ENCODE results near the gene RCOR2.

The RCOR2 gene

GRCh38 chr11:63892228-63892627, 24.7 kb downstream of the RCOR2 start:
- H3K9me3 ChIP-seq (ENCODE audit: insufficient read depth, low read length, severe bottlenecking): no peaks in the 10 kb centered on the region
- peaks cover 22% of the 10 kb centered on the region for H3K4me1 ChIP-seq (ENCODE audit: insufficient read depth, low read length)
- peaks cover 71% of the 10 kb centered on the region for H4K20me1 ChIP-seq (ENCODE audit: insufficient read depth, low read length)
- no peaks in the 10 kb centered on the region for H3K27me3 ChIP-seq (ENCODE audit: insufficient read depth, low read length, poor library complexity)
- H3K36me3 ChIP-seq (ENCODE audit: insufficient read depth, low read length): peaks cover 54% of the 10 kb centered on the region
- no peak overlapping the region for H3K9ac ChIP-seq (ENCODE audit: low read depth, low read length)
- H3K79me2 ChIP-seq (ENCODE audit: insufficient read depth, low read length): peaks cover 73% of the 10 kb centered on the region
- no peak overlapping the region for H3K27ac ChIP-seq (ENCODE audit: low read length)
- no peak overlapping the region for H3K4me2 ChIP-seq (ENCODE audit: insufficient read depth, low read length)
- H3K4me3 ChIP-seq (ENCODE audit: low read depth in 1 of 2, low read length in 2 of 2): no peak overlapping the region
- H2AFZ ChIP-seq (ENCODE audit: low read depth, low read length): no peak overlapping the region
- TF ChIP-seq, protein P1, sequence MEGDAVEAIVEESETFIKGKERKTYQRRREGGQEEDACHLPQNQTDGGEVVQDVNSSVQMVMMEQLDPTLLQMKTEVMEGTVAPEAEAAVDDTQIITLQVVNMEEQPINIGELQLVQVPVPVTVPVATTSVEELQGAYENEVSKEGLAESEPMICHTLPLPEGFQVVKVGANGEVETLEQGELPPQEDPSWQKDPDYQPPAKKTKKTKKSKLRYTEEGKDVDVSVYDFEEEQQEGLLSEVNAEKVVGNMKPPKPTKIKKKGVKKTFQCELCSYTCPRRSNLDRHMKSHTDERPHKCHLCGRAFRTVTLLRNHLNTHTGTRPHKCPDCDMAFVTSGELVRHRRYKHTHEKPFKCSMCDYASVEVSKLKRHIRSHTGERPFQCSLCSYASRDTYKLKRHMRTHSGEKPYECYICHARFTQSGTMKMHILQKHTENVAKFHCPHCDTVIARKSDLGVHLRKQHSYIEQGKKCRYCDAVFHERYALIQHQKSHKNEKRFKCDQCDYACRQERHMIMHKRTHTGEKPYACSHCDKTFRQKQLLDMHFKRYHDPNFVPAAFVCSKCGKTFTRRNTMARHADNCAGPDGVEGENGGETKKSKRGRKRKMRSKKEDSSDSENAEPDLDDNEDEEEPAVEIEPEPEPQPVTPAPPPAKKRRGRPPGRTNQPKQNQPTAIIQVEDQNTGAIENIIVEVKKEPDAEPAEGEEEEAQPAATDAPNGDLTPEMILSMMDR (IDR thresholded peaks at IDR 0.05; ENCODE audit: borderline replicate concordance, extremely low read depth, low read length, poor library complexity, severe bottlenecking): no peak
- no peak for TF ChIP-seq EZH2 (IDR thresholded peaks at IDR 0.05; ENCODE audit: borderline replicate concordance, low read depth, low read length, severe bottlenecking)
- DNase-seq (no peak), ATAC-seq (ENCODE audit: insufficient read depth, low read depth) (no peak)

- Histone ChIP-seq H4K20me1 (ENCODE audit: insufficient read depth, low read length) (peaks cover 77% of the 10 kb centered on the region), H3K9me3 (ENCODE audit: insufficient read depth, low read length, severe bottlenecking) (no peaks in the 10 kb centered on the region), H3K4me2 (ENCODE audit: insufficient read depth, low read length) (no peak overlapping the region), H3K4me1 (ENCODE audit: insufficient read depth, low read length) (peaks cover 35% of the 10 kb centered on the region), H2AFZ (ENCODE audit: low read depth, low read length) (no peak overlapping the region), H3K27ac (ENCODE audit: low read length) (no peak overlapping the region), H3K79me2 (ENCODE audit: insufficient read depth, low read length) (peaks cover 88% of the 10 kb centered on the region), H3K36me3 (ENCODE audit: insufficient read depth, low read length) (peaks cover 37% of the 10 kb centered on the region), H3K4me3 (ENCODE audit: low read depth in 1 of 2, low read length in 2 of 2) (no peak overlapping the region), H3K9ac (ENCODE audit: low read depth, low read length) (no peak overlapping the region), H3K27me3 (ENCODE audit: insufficient read depth, low read length, poor library complexity) (no peaks in the 10 kb centered on the region)
- DNase-seq (no peak), ATAC-seq (ENCODE audit: insufficient read depth, low read depth) (no peak)
- TF ChIP-seq EZH2 (IDR thresholded peaks at IDR 0.05; ENCODE audit: borderline replicate concordance, low read depth, low read length, severe bottlenecking): no peak
- TF ChIP-seq, protein P1 (IDR thresholded peaks at IDR 0.05; ENCODE audit: borderline replicate concordance, extremely low read depth, low read length, poor library complexity, severe bottlenecking): no peak
Measured at GRCh38 chr11:63890368-63890767, 26.6 kb downstream of the RCOR2 start.

GRCh38 chr11:63889344-63889743, 27.6 kb downstream of the RCOR2 start:
- H3K27me3 ChIP-seq (ENCODE audit: insufficient read depth, low read length, poor library complexity): no peaks in the 10 kb centered on the region
- peak overlapping the region; percentile 90 for H3K27ac ChIP-seq (ENCODE audit: low read length)
- peaks cover 74% of the 10 kb centered on the region for H4K20me1 ChIP-seq (ENCODE audit: insufficient read depth, low read length)
- no peaks in the 10 kb centered on the region for H3K9me3 ChIP-seq (ENCODE audit: insufficient read depth, low read length, severe bottlenecking)
- TF ChIP-seq, protein P1 (IDR thresholded peaks at IDR 0.05; ENCODE audit: borderline replicate concordance, extremely low read depth, low read length, poor library complexity, severe bottlenecking): no peak
- no peak for TF ChIP-seq EZH2 (IDR thresholded peaks at IDR 0.05; ENCODE audit: borderline replicate concordance, low read depth, low read length, severe bottlenecking)
- peaks cover 90% of the 10 kb centered on the region for H3K79me2 ChIP-seq (ENCODE audit: insufficient read depth, low read length)
- DNase-seq: no peak
- no peak overlapping the region for H2AFZ ChIP-seq (ENCODE audit: low read depth, low read length)
- 0 out of 2 replicates have a peak overlapping the region, but pooled peaks have one; percentile 60 for H3K9ac ChIP-seq (ENCODE audit: low read depth, low read length)
- peak overlapping the region; percentile 86 for H3K4me2 ChIP-seq (ENCODE audit: insufficient read depth, low read length)
- H3K4me1 ChIP-seq (ENCODE audit: insufficient read depth, low read length): peaks cover 35% of the 10 kb centered on the region
- no peak for ATAC-seq (ENCODE audit: insufficient read depth, low read depth)
- peaks cover 28% of the 10 kb centered on the region for H3K36me3 ChIP-seq (ENCODE audit: insufficient read depth, low read length)
- H3K4me3 ChIP-seq (ENCODE audit: low read depth in 1 of 2, low read length in 2 of 2): peak overlapping the region in 1 of 2 experiments; percentile 64; a peak in 2 of 4 replicates

Data from DND-41 (cell line).